GM18499 (cell line): Measurements from ENCODE around the gene MRO.

Experiments
- ATAC-seq: cut with Tn5 transposase; IDR thresholded peaks from one replicate; pipeline ENCODE4 v1.9.1; 2021; ENCODE audit warnings: moderate number of reproducible peaks; ENCODE audit not compliant: insufficient read depth, unreplicated experiment

The MRO gene

GRCh38 chr18:50748243-50749229 is 71.3 kb downstream of the MRO start:
- no peak for ATAC-seq

- ATAC-seq = no peak
Observed at GRCh38 chr18:50747849-50748242, 72.0 kb downstream of the MRO start.

GRCh38 chr18:50745945-50746344 is 73.9 kb downstream of the MRO start:
- no peak for ATAC-seq
